CD4-positive, alpha-beta T cell treated with Interleukin-2 at 100 ng/mL for 4 hours (primary cell): ENCODE measurements around the gene DMWD.
A peak's percentile ranks its signal among the peaks of the same experiment; 100 is the strongest.
"Not testable (repeated sequence)": the region's sequence is repeated elsewhere in the genome, so short reads cannot be mapped to it uniquely, and the experiment has no call there.

Source experiments
- DNase-seq: peaks from one replicate; pipeline ENCODE4 v3.0.0-alpha.2; 2020; ENCODE audit warnings: low spot score

The DMWD gene

DNA sequence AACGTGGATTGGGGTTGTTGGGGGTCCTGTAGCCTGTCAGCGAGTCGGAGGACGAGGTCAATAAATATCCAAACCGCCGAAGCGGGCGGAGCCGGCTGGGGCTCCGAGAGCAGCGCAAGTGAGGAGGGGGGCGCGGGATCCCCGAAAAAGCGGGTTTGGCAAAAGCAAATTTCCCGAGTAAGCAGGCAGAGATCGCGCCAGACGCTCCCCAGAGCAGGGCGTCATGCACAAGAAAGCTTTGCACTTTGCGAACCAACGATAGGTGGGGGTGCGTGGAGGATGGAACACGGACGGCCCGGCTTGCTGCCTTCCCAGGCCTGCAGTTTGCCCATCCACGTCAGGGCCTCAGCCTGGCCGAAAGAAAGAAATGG is 22.8 kb downstream of the DMWD start:
- no peak for DNase-seq

DNA sequence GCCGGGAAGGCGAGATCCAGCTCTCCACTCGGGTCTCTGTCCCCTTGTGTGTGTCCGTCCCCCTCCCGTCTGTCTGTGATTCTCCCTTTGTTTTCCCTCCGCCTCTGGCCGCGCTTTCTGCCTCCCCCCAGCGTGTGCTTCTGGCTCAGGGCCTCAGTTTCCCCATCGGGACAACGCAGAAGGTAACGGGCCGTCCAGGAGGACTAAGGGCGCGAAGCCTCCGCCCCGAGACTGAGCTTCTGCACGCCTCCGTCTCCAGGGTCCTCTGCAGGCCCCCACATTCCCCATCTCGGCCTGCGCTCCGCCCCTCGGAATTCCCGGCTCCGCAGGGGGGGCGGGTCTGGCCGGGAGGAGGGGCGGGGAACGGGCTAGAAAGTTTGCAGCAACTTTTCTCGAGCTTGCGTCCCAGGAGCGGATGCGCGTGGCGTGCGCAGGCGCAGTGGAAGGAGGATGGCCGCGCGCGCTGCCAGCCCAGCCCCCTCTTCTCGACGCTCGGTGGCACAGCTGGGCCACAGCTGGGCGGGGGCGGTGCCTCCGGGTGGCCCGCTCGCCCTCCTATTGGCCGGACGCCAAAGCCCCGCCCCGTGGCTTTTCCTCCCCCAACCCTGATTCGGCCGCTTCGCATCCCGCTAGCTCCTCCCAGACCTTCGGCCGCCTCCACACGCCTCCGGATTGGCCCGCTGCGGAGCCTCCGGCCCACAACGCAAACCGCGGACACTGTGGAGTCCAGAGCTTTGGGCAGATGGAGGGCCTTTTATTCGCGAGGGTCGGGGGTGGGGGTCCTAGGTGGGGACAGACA is 23.5 kb downstream of the DMWD start, which contains the start of gene SIX5:
TSS of gene SIX5 (minus strand) at position 269 of the 799 bp plus-strand sequence. CDS start 408 bp downstream, outside the sequence.
- peak; percentile 95 for DNase-seq

DNA sequence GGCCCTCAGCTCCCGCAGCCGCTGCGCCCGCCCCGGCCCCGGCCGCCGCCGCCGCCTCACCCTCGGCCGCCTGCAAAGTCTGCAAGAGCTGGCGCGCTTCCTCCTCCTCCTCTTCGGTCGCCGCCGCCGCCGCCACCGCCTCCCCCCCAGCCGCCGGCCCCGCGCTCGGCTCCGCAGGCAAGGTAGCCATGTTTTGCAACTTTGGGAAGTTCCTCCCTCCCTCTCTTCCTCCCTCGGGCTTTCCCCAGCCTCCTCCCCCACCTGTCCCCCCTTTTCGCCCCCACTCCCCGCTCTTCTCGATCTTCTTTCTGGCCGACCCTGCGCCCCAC is 24.0 kb downstream of the DMWD start:
- peak; percentile 30 for DNase-seq

DNA sequence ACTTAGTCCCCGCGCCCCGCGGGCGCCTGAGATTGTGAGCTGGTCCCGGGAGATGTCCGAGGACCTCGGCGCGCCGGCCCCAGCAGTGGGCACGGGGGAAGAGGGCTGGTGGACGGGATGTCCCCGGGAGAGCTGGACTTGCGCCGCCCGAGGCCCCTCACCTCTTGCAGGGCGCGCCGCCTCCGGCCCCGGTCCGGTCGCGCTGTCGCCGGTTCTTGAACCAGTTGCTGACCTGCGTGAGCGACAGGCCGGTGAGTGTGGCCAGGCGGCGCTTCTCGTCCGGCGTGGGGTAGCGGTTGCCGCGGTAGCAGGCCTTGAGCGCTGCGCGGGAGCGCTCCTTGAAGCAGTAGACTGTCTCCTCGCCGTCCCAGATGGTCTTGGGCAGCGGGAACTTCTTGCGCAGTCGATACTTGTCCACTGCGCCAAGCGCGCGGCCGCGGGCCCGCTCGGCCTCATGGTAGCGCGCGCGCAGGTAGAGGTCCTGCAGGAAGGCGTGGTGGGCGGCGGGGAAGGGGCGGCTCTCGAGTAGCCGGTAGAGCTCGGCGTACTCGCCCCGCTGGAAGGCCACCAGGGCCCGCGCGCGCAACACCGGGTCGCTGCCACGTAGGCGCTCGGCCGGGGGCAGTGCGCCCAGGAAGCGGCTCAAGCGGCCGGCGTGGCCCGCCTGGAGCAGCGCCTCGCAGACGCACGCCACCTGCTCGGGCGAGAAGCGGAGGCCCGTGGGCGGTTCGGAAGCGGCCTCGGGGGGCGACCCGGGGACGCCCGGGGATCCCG is 24.6 kb downstream of the DMWD start:
- DNase-seq, result no peak

DNA sequence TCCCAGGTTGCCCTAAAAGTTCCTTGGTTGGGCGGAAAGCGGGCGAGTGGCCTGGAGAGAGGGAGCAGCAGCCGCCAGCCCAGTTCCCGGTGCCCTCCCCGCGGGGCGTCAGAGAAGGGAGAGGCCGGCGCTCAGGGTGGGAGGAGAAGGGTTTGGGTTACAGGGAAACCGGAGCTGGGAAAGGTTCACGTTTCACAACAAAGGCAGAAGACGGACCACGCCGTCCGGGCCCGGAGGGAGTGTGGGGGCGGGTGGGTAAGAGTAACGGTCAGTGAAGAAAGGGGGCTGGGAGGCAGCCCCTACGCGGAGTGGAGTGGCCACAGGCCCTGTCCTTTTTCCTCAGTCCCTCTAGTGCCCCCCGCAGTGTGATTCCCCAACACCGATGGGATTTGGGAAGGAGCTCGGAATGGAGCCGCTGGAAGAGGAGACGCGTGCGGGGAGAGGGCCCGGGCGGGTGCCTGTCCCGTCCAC is 25.2 kb downstream of the DMWD start:
- DNase-seq, result no peak

DNA sequence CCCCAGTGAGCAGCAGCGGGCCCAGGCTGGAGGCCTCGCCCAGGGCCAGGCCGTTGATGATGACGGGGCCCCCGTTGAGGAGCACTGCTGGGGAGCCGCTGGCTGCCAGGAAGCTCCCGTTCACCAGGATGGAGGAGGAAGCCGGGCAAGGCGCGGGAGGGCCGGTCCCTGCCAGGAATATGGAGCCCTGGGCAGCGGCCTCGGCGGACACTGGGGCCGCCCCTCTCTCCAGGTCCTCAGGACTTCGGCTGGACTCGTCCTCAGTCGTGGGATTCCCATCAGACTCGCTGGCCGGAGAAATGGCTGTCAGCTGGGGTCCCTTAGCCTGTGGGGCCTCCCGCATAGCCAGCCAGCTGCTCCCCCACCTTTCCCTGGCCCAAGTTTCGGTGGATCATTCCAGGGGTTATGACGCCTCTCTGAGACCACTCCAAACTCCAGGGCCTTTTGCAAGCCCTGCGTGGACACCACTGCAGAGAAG is 25.7 kb downstream of the DMWD start:
- no peak for DNase-seq

DNA sequence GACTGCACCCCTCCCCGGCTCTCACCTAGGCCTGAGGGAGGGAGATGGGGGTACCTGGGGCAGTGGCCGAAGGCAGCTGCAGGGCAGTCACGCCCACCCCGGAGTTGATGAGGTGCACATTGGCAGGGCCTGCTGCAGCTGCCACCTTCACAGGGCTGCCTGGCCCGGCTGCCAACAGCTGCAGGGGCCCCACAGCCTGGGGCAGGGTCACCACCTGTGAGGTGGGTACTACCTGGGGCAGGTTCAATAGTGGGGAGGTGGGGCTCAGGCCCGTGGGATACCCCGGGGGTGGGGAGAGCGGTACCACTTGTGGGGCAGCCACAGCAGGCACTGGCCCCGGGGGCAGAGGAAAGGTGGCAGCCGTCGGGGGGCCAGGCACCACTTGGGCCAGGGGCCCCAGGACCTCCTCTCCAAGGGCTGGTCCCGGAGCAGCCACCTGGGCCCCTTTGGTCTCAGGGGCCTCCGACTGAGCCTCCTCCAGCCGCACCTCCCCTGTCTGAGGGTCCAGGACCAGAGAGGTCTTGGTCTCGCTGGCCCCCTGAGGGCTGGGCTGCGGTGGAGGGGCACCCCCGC is 26.3 kb downstream of the DMWD start:
- DNase-seq, result no peak

DNA sequence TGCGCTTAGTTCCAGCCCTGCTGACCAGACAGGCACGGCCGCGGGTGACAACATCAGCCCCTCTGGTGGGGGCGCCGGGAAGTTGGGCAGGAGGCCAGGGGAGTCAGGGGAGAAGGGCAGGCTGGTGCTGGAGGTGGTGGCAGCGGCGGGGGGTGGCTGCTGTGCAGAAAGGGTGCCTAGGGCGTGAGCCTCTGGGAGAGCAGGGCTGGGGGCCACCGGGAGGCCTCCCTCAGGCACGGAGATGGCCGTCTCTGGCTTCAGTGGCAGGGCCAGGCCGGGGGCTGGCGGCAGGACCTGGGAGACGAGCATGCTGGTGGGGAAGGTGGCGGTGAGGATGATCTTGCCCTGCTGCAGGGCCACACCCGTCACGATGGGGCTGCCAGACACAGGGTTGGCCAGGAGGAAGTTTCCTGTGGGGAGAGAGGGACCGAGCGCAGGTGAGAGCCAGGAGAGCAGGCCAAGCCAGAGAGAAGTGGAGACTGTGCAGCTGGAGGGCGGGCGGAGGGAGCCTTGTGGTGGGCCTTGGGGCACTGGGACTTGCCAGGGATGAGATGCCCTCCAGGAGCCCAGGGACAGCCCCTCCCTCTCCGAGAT is 26.8 kb downstream of the DMWD start:
- no peak for DNase-seq

DNA sequence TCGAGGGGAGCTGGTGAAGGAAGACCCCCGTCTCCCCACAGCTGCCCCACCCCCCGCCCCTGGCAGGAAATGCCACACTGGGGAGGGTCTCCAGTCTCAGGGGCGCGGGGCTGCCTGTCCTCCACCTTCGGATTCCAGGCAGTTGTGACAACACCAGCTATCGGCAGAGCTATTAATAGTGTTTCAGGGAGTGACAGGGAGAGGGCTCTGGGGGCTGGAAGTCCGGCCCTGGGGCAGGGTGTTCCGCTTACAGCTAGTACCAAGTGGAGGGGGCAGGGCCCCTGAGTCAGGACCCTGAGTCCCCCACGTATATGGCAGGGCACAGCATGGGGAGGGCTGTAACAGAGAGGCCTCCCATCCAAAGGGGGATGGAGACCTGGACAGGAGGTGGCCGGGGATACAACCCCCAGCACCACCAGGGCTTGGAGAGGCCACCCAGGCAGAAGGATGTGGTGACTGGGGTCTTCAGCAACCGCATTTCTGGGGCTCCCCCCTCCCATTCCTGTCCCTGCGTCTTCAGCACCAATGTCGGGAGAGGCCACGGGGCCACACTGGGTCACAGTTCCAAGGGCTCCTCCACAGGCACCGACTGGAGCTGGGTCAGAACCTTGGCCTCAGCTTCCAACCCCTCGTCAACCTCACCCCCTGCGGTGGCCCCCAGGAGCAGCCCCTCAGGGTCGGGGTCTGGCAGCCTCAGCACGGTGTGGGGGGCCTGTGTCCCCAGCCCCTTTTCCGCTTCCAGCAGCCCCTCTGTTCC is 27.5 kb downstream of the DMWD start:
- DNase-seq, result no peak

DNA sequence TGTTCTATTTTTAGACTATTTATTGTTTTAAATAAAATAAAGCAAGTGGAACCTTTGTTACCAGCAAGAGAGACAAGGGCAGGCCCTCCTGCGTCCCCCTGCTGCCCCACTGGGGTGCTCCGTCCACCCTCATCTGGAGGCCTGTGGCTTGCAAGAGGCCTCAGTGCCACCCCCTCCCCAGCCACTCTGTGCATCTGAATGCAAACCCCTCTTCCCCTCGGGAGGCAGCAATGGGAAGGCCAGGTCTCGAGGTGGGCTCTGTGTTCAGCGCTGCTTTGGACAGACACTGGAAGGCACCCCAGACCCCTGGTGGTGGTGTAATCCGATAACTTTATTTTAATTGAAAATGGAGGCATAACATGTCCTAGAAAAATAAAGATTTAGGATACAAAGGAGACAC is 28.2 kb downstream of the DMWD start:
- DNase-seq, result no peak

DNA sequence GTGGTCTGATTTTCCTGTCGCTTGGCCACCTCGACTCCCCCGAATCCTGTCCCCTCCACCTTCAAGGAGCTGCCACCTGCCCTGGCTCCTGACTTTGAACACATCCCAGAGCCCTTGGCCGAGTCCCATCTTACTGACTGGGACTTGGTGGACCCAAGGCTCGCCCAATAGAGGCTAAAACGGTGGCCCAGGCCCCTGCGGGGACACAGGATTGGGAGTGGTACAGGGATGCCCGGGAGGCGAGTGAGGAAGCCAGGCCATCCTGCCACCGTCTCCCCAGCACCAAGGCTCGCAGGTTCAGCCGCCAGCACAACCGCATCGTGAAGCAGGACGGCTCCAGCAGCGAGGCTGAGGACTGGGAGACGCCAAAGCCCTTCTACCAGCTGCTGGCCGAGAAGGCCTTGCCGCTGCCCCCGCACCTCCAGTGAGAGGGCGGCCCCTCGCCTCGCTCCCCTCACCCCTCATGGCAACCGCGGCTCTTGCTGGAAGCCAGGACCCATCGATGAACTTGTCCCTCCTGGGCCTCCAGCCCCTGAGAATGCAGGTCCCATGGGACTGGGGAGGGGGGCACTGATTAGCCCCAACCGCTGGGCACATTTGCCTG is 28.9 kb downstream of the DMWD start:
- DNase-seq, result no peak

DNA sequence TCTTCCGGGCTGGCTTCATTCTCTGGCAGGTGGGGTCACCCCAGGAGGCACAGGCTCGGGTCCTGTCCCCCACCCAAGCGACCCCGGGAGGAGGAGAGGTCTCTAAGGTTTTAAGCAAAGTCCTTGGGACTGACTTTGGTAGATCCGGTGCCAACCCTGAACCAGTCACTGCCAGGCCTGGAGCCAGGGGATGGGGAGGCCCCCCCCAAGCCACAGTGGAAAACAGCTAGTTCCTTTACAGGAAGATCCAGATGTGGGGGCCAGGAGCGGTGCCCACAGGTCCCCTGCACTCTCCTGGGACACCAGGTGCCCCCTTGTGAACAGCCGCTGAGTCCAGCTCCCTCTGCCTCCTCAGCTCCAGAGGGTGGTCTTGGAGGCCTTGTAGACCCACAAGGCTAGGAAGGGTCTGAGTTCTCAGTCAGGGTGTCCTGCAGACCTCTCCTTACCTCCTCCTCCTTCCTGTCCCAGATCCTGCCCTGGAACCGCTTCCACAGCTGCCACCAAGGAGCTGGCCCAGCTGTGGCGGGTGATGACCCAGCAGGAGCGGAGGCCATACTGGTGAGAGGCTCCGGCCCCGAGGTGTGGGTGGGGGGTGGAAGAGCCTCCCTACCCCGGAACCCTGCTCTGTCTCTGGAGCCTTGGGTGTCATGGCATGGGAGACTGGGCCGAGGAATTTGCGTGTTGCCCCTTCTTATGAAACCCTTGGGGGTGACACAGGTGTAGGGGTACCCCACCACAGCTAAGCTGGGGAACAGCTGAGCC is 29.6 kb downstream of the DMWD start:
- no peak for DNase-seq

DNA sequence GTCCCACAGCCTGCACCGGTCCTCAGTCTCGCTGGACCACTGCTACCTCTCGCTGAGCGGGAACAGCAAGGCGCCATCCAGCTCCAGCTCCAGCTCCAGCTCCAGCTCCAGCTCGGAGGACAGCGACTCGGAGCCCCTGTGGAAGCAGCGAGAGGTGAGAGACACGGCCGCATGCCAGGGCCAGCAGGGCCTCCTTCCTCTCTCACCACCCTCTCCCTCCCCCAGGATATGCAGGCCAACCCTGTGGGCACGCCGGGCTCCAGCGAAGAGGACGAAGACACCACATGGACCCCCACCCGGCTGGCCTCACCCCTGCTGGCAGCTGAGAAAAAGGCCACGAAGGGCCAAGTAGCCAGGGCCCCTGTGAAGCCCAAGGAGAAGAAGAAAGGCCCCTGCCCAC is 30.9 kb downstream of the DMWD start:
- DNase-seq, result no peak

DNA sequence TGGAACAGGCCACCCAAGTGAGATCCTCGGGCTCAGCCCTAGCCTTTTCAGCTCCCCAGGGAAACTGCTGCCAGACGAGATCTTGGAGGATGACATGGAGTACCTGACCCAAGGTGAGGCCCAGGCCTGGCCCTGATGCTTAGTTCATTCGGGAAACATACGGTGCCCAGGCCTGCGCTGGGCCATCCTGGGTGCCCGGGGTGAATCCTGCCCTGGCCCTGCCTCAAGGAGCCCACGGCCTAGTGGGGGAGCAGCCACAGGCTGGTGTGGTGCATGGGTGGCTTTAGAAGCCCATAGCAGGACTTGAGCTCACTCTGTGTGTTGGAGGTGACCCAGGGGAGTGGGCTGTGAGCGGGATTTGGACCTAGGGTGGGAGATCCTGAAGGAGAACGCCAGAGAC is 33.7 kb downstream of the DMWD start:
- DNase-seq, result no peak

DNA sequence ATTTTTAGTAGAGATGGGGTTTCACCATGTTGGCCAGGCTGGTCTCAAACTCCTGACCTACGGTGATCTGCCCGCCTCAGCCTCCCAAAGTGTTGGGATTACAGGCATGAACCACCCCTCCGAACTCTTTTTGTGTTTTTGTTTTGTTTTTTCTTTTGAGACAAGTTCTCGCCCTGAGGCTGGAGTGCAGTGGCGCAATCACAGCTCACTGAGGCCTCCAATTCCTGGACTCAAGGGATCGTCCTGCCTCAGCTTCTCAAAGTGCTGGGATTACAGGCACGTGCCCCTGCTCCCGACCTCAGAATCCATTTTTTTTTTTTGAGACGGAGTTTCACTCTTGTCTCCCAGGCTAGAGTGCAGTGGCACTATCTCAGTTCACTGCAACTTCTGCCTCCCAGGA is 35.0 kb downstream of the DMWD start:
- DNase-seq, result no peak

DNA sequence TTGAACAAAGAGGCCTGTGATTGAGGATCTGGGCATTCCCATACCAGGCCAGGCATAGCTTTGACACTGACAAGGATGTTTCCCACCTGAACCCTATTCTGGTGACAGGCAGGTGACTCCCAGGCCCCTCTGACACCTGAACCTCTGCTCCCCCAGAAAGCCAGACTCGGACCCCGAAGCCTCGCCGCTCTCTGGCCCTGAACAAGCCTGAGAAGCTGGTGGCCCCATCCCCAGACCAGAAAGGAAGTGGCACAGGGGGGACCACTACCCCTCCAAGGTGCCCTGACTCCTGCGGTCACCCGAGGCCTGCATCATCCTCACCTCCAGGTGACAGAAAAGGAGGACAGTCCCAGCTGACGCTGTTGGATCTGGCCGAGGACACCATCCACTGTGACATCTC is 38.3 kb downstream of the DMWD start:
- DNase-seq, result no peak

DNA sequence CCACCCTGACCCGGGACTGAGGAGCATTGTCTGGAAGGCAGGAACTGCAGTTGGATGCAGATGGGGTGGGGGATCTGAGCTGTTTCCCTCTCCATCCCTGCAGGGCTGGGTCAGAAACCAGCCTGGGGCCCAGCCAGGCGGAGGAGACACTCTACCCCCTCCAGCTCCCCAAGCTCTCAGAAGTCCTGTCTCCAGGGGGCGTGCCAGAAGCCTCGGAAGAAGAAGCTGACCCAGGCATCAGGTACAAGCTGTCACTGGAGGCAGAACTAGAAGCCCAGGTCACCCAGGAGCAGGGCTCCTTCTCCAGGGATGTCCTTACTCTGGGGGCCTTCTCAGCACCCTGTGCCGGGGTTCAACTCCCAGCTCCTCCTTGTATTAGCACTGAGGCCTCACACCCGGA is 39.1 kb downstream of the DMWD start:
- DNase-seq, result no peak

DNA sequence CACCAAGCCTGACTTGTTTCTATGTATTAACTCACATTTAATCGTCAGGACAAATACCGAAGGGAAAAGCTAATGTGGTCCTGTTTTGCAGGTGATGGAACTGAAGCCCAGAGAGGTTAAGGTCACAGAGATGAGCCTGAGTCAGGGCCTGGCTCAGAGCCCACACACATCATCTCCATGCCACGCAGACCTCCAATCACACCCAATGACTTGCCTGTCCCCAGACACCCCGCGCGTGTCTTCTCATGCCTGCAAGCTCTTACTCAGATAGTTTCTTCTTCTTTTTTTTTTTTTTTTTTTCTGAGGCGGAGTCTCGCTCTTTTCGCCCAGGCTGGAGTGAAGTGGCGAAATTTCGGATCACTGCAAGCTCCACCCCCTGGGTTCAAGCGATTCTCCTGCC is 40.0 kb downstream of the DMWD start:
- no peak for DNase-seq

DNA sequence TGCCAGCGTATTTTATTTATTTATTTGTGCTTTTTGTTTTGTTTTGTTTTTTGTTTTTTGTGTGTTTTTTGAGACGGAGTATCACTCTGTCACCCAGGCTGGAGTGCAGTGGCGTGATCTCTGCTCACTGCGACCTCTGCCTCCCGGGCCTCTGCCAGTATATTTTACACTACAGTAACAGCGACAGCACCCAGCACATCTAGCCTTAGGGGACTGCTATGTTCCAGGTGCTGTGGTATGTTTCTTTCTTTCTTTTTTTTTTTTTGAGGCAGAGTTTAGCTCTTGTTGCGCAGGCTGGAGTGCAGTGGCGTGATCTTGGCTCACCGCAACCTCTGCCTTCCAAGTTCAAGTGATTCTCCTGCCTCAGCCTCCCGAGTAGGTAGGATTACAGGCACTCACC is 41.2 kb downstream of the DMWD start:
- not testable (repeated sequence) for DNase-seq

DNA sequence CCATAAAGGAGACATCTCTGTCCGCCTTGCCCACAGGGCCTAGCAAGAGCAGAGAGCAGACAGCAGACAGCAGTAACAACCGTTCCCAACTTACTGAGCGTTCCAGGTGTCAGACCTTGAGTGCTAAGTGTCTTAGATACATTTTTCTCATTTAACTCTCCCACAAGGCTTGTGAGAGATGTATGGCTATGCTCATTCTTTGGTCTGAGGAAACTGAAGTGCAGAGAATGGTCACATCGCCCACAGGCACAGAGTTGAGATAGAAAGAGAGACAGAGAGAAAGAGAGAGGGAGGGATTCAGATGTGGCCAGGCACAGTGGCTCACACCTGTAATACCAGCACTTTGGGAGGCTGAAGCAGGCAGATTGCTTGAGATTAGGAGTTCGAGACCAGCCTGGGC is 45.1 kb downstream of the DMWD start:
- no peak for DNase-seq

DNA sequence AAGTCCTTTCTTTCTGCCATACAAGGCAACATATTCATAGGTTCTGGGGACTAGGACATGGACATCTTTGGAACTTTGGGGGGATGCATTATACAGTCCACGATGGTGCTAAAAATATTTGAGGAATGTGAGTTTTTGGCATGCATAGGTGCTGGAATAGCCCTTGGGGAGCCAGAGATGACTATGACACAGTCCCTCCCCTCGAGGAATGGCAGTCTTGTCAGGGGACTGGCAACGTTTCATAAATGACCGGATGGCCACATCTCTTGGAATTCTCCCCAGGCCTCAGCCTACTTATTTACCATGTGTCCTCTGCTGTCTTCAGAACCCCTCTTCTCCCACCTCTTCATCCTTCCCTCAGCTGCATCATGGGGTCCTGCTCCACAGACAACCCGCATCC is 45.8 kb downstream of the DMWD start:
- no peak for DNase-seq
